ENCODE data around the gene TPCN2.

GRCh38 chr11:69122630-69123431 lies 74.1 kb downstream of the TPCN2 start:
- TF ChIP-seq EZH2 (IDR thresholded peaks at IDR 0.05): no peak
- TF ChIP-seq POLR2AphosphoS5 (IDR thresholded peaks at IDR 0.05; ENCODE audit: borderline replicate concordance, low read depth, low read length): no peak
- TF ChIP-seq FOXP2 (optimal IDR thresholded peaks at IDR 0.05; ENCODE audit: control extremely low read depth, extremely low read length, insufficient read depth): no peak
